ENCODE results near the gene BMPR2. TPM values are rescaled to one million over a fixed set of nuclear protein-coding genes. Genes with fewer than 3 reads are reported as not detected.

The BMPR2 gene
- total RNA-seq, 1 experiment from 2014 or later: 12.8 TPM

DNA sequence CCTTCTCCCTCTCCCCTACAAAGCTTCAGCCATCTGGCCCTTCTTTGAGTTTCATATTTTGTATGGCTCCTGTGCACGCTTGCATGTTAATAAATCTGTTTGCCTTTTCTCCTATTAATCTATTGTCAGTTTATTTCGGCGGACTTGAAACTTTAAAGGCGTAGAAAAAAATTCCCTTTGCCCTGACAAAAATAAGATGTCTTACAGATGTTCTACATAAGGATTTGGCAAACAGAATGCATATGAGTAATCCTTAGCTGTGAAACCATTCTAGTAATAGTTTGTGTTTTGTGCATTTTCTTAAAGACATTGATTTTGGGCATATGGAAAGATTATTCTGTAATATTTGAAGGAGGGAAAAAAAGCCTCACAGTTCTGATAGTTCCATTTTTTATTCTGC is 15.0 kb upstream of the BMPR2 start (continued):
- TF ChIP-seq, protein P1, sequence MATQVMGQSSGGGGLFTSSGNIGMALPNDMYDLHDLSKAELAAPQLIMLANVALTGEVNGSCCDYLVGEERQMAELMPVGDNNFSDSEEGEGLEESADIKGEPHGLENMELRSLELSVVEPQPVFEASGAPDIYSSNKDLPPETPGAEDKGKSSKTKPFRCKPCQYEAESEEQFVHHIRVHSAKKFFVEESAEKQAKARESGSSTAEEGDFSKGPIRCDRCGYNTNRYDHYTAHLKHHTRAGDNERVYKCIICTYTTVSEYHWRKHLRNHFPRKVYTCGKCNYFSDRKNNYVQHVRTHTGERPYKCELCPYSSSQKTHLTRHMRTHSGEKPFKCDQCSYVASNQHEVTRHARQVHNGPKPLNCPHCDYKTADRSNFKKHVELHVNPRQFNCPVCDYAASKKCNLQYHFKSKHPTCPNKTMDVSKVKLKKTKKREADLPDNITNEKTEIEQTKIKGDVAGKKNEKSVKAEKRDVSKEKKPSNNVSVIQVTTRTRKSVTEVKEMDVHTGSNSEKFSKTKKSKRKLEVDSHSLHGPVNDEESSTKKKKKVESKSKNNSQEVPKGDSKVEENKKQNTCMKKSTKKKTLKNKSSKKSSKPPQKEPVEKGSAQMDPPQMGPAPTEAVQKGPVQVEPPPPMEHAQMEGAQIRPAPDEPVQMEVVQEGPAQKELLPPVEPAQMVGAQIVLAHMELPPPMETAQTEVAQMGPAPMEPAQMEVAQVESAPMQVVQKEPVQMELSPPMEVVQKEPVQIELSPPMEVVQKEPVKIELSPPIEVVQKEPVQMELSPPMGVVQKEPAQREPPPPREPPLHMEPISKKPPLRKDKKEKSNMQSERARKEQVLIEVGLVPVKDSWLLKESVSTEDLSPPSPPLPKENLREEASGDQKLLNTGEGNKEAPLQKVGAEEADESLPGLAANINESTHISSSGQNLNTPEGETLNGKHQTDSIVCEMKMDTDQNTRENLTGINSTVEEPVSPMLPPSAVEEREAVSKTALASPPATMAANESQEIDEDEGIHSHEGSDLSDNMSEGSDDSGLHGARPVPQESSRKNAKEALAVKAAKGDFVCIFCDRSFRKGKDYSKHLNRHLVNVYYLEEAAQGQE (IDR thresholded peaks at IDR 0.05; ENCODE audit: low read depth): no peak
- no peak for TF ChIP-seq SRF (IDR thresholded peaks at IDR 0.05; ENCODE audit: low read depth)

DNA sequence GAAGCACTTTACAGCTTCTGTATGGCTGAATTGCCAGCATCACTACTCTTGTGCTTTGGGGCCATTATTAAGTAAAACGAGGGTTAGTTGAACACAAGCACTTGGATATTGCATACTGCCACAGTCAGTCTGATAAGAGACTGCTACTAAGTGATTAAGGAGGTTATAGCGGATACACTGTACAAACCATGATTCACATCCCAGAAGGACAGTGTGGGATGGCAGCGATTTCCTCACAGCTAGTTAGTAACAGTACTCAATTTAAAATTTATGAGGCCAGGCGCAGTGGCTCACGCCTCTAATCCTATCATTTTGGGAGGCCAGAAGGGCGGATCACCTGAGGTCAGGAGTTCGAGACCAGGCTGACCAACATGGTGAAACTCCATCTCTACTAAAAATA is 2.6 kb upstream of the BMPR2 start:
- Histone ChIP-seq H2AFZ (ENCODE audit: low read depth, low read length, poor library complexity, severe bottlenecking) (no peak overlapping the region), H3K36me3 (ENCODE audit: control insufficient read depth in 1 of 2, insufficient read depth in 2 of 2, low read length in 2 of 2) (no peaks in the 10 kb centered on the region), H4K20me1 (ENCODE audit: insufficient read depth) (no peaks in the 10 kb centered on the region), H3K4me1 (ENCODE audit: control insufficient read depth in 1 of 2, insufficient read depth in 2 of 2, low read length in 2 of 2) (peaks cover 10 to 17% of the 10 kb centered on the region in 2 experiments; a peak in 3 of 4 replicates), H3K27ac (ENCODE audit: low read depth, low read length) (no peak overlapping the region), H3K27me3 (ENCODE audit: insufficient read depth, low read length) (no peaks in the 10 kb centered on the region), H3K9me2 (ENCODE audit: insufficient read depth) (no peaks in the 10 kb centered on the region), H3K4me2 (ENCODE audit: low read length) (no peak overlapping the region), H3K9me3 (ENCODE audit: control insufficient read depth in 1 of 2, insufficient read depth in 1 of 2, low read depth in 1 of 2, low read length in 2 of 2) (no peaks in the 10 kb centered on the region), H3K4me3 (replicated peaks in 1 of 2; ENCODE audit: low read depth in 1 of 2, low read length in 2 of 2) (no peak overlapping the region), H3K79me2 (ENCODE audit: insufficient read depth, low read length) (peaks cover 20% of the 10 kb centered on the region), H3K9ac (ENCODE audit: low read length) (no peak overlapping the region)
- TF ChIP-seq YY1 (IDR thresholded peaks at IDR 0.05; ENCODE audit: extremely low read depth, insufficient replicate concordance, low read depth, low read length) (no peak), RAD21 (IDR thresholded peaks at IDR 0.05; ENCODE audit: low read depth) (no peak), POLR2AphosphoS5 (IDR thresholded peaks at IDR 0.05; ENCODE audit: low read depth, low read length) (no peak), CEBPB (IDR thresholded peaks at IDR 0.05; ENCODE audit: low read depth) (no peak), ZFX (IDR thresholded peaks at IDR 0.05) (no peak), POLR2A (IDR thresholded peaks at IDR 0.05; ENCODE audit: borderline replicate concordance, extremely low read depth, insufficient read depth, insufficient read length) (no peak), TCF7L2 (IDR thresholded peaks at IDR 0.05; ENCODE audit: borderline replicate concordance, extremely low read depth, insufficient read depth, insufficient read length) (no peak), EZH2 (IDR thresholded peaks at IDR 0.05) (no peak), EGR1 (IDR thresholded peaks at IDR 0.05; ENCODE audit: low read depth) (no peak), ZNF274 (IDR thresholded peaks at IDR 0.05; ENCODE audit: low read depth, low read length) (no peak), SIN3A (IDR thresholded peaks at IDR 0.05; ENCODE audit: low read depth) (no peak), CBX3 (IDR thresholded peaks at IDR 0.05; ENCODE audit: low read depth) (no peak)
- TF ChIP-seq, protein P2, sequence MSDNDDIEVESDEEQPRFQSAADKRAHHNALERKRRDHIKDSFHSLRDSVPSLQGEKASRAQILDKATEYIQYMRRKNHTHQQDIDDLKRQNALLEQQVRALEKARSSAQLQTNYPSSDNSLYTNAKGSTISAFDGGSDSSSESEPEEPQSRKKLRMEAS (IDR thresholded peaks at IDR 0.05): no peak
- TF ChIP-seq, protein P3, sequence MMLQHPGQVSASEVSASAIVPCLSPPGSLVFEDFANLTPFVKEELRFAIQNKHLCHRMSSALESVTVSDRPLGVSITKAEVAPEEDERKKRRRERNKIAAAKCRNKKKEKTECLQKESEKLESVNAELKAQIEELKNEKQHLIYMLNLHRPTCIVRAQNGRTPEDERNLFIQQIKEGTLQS (IDR thresholded peaks at IDR 0.05): no peak
- TF ChIP-seq, protein P4, sequence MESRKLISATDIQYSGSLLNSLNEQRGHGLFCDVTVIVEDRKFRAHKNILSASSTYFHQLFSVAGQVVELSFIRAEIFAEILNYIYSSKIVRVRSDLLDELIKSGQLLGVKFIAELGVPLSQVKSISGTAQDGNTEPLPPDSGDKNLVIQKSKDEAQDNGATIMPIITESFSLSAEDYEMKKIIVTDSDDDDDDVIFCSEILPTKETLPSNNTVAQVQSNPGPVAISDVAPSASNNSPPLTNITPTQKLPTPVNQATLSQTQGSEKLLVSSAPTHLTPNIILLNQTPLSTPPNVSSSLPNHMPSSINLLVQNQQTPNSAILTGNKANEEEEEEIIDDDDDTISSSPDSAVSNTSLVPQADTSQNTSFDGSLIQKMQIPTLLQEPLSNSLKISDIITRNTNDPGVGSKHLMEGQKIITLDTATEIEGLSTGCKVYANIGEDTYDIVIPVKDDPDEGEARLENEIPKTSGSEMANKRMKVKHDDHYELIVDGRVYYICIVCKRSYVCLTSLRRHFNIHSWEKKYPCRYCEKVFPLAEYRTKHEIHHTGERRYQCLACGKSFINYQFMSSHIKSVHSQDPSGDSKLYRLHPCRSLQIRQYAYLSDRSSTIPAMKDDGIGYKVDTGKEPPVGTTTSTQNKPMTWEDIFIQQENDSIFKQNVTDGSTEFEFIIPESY (IDR thresholded peaks at IDR 0.05; ENCODE audit: extremely low read depth, insufficient replicate concordance, low read length): no peak
- DNase-seq (ENCODE audit: low read depth, low spot score) (no peak), ATAC-seq (no peak)
- ChIA-PET CTCF (no interaction called here), POLR2A (interaction anchor here (0.5 kb wide), 1 partner anchor 862 kb away, joined by 4 read pairs; no protein-coding TSS in a partner anchor), RAD21 (ENCODE audit: low non-redundant PET in 1 of 2, low total read pairs in 2 of 2, uncharacterized antibody in 2 of 2, unreplicated experiment in 2 of 2) (no interaction called here)
- no TSS peak for BruUV-seq (replicated peaks)
- intact Hi-C loops (cut with micrococcal nuclease): no loop called here

Data from HCT116 (cell line).